DND-41 (cell line): Measurements from ENCODE around the gene SP140L.
"Not testable (repeated sequence)": the region's sequence is repeated elsewhere in the genome, so short reads cannot be mapped to it uniquely, and the experiment has no call there.

ENCODE experiments used
- ATAC-seq: fragments of 200-7000 bp; cut with Tn5 transposase; 3 replicates; pipeline ENCODE4 v1.9.1; 2021; ENCODE audit warnings: low read depth; ENCODE audit not compliant: insufficient read depth
- DNase-seq: peaks from one replicate; pipeline ENCODE4 v3.0.0-alpha.2; 2020
- H2AFZ ChIP-seq: 2 replicates; pipeline ENCODE4 v1.6.0; 2012; ENCODE audit warnings: low read depth, low read length
- H3K27ac ChIP-seq: 2 replicates; pipeline ENCODE4 v1.5.1; 2012; ENCODE audit warnings: low read length, inconsistent platforms
- H3K27me3 ChIP-seq: fragments of 200-600 bp; sonication (generic); 2 replicates; pipeline ENCODE4 v1.6.0; 2012; ENCODE audit warnings: low read length, mild to moderate bottlenecking, inconsistent platforms; ENCODE audit not compliant: insufficient read depth, poor library complexity
- H3K36me3 ChIP-seq: 2 replicates; pipeline ENCODE4 v1.5.1; 2012; ENCODE audit warnings: low read length, inconsistent platforms; ENCODE audit not compliant: insufficient read depth
- H3K4me1 ChIP-seq: 2 replicates; pipeline ENCODE4 v1.5.1; 2012; ENCODE audit warnings: mild to moderate bottlenecking, low read length; ENCODE audit not compliant: insufficient read depth
- H3K4me2 ChIP-seq: 2 replicates; pipeline ENCODE4 v1.6.0; 2012; ENCODE audit warnings: mild to moderate bottlenecking, moderate library complexity, low read length, inconsistent platforms; ENCODE audit not compliant: insufficient read depth
- H3K4me3 ChIP-seq, 2 experiments: fragments of 200-600 bp in 1 of 2; shearing (Covaris generic) in 1 of 2; 2 replicates each; pipeline ENCODE4 v1.5.1; 2012 to 2016; ENCODE audit warnings: inconsistent platforms in 2 of 2, low read length in 2 of 2, mild to moderate bottlenecking in 2 of 2, low read depth in 1 of 2, moderate library complexity in 1 of 2
- H3K79me2 ChIP-seq: 2 replicates; pipeline ENCODE4 v1.6.0; 2012; ENCODE audit warnings: low read length, inconsistent platforms; ENCODE audit not compliant: insufficient read depth
- H3K9ac ChIP-seq: 2 replicates; pipeline ENCODE4 v1.6.0; 2012; ENCODE audit warnings: low read depth, mild to moderate bottlenecking, inconsistent platforms, low read length, moderate library complexity
- H3K9me3 ChIP-seq: 2 replicates; pipeline ENCODE4 v1.5.1; 2012; ENCODE audit warnings: low read length, moderate library complexity, mild to moderate bottlenecking, inconsistent platforms; ENCODE audit not compliant: insufficient read depth, severe bottlenecking
- H4K20me1 ChIP-seq: 2 replicates; pipeline ENCODE4 v1.6.0; 2012; ENCODE audit warnings: low read length; ENCODE audit not compliant: insufficient read depth
- EZH2 ChIP-seq: IDR thresholded peaks from 3 replicates; pipeline ENCODE4 v1.6.1; 2012; ENCODE audit warnings: borderline replicate concordance, low read depth, mild to moderate bottlenecking, moderate library complexity, low read length, inconsistent platforms; ENCODE audit not compliant: severe bottlenecking
- TF ChIP-seq, protein P1 (sequence below): IDR thresholded peaks from 2 replicates; pipeline ENCODE4 v1.5.1; 2012; ENCODE audit warnings: borderline replicate concordance, low read length, moderate library complexity, mild to moderate bottlenecking; ENCODE audit not compliant: poor library complexity, severe bottlenecking; ENCODE audit errors: extremely low read depth

The SP140L gene

DNA sequence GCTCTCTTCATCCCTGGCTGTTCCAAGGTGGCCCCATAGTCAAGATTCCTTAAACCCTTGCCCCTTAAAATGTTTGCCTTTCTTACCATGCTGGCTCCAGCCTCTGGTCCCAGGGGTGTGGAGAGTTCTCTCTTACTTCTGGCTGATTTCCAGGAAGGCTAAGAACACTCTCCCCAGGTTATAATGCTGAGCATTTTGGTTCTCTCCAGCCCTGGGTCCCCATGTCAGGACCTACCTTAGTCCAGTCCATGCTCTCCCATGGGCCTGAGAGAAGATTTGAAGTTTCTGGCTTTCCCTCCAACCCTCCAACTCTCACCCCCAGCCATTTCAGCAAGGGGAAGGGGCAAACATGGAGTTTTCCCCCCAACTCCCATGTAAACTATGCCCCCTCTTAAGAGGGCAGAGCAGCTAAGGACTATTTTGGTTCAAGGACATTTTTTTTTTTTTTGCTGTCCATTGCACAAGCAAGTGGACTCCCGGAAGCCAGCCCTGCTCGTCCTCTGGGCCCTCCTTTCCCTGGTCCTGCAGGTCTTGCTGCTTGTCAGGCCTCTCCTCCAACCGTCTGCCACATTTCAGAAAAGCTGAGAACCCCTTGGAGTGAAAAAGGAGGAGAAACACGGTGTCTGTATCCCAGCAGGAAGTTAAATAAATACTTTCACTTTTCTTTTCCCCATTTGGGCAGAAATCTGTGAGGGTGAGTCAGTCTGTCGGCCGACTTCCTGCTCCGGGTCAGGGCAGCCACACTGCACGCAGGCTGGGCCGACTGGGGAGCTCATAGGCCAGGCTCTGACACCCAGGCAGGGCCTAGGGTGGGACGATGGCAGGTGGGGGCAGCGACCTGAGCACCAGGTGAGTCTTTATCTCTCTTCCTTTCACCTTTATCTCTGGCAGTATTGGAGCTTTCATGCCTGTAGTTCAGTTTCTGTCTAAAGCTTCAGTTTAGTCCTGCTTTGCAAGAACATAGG, at the start of gene SP140L:
SP140L (plus strand) TSS at position 741 of the 965 bp plus-strand sequence; CDS start at position 818, 77 bp downstream.
- peaks cover 53% of the 10 kb centered on the region for H3K4me1 ChIP-seq
- no peaks in the 10 kb centered on the region for H3K27me3 ChIP-seq
- peaks cover 11% of the 10 kb centered on the region for H3K36me3 ChIP-seq
- peaks cover 54% of the 10 kb centered on the region for H3K79me2 ChIP-seq
- H4K20me1 ChIP-seq: no peaks in the 10 kb centered on the region
- TF ChIP-seq, protein P1, sequence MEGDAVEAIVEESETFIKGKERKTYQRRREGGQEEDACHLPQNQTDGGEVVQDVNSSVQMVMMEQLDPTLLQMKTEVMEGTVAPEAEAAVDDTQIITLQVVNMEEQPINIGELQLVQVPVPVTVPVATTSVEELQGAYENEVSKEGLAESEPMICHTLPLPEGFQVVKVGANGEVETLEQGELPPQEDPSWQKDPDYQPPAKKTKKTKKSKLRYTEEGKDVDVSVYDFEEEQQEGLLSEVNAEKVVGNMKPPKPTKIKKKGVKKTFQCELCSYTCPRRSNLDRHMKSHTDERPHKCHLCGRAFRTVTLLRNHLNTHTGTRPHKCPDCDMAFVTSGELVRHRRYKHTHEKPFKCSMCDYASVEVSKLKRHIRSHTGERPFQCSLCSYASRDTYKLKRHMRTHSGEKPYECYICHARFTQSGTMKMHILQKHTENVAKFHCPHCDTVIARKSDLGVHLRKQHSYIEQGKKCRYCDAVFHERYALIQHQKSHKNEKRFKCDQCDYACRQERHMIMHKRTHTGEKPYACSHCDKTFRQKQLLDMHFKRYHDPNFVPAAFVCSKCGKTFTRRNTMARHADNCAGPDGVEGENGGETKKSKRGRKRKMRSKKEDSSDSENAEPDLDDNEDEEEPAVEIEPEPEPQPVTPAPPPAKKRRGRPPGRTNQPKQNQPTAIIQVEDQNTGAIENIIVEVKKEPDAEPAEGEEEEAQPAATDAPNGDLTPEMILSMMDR: no peak
- H3K4me2 ChIP-seq: peak within 1 kb of the TSS; percentile 90
- peak within 1 kb of the TSS; percentile 98 for H3K9ac ChIP-seq
- peak within 1 kb of the TSS; percentile 89 for H2AFZ ChIP-seq
- peak; percentile 85 for DNase-seq
- H3K27ac ChIP-seq: peak within 1 kb of the TSS; percentile 100
- ATAC-seq: peak; percentile 98
- peak within 1 kb of the TSS; percentile 60 to 82 for H3K4me3 ChIP-seq
- H3K9me3 ChIP-seq: no peaks in the 10 kb centered on the region

DNA sequence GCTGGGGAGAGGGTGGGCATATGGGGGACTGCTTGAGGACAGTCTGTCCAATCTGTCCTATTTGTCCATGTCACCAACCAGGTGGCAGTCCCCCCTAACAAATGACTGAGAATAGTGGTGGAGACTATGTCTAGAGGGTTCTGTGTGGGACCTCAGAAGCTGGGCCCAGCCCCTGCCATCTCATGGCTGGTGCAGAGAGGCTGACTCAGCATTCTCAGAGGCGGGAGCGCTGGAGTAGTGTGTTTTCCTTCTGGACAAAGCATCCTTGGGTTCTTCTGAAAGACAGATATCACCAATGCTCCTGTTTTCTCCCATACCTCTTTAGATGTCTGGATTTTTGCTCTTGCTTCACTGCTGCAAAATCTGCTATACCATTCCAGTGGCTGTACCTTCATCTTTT, 44.1 kb upstream of the SP140L start:
- Histone ChIP-seq H3K4me1 (no peaks in the 10 kb centered on the region), H3K9ac (no peak overlapping the region), H3K27ac (no peak overlapping the region), H3K4me3 (no peak overlapping the region), H3K27me3 (no peaks in the 10 kb centered on the region), H3K36me3 (no peaks in the 10 kb centered on the region), H3K79me2 (no peaks in the 10 kb centered on the region), H4K20me1 (no peaks in the 10 kb centered on the region), H3K4me2 (no peak overlapping the region), H2AFZ (no peak overlapping the region), H3K9me3 (no peaks in the 10 kb centered on the region)
- ATAC-seq: no peak
- no peak for TF ChIP-seq EZH2
- TF ChIP-seq, protein P1: no peak
- no peak for DNase-seq

DNA sequence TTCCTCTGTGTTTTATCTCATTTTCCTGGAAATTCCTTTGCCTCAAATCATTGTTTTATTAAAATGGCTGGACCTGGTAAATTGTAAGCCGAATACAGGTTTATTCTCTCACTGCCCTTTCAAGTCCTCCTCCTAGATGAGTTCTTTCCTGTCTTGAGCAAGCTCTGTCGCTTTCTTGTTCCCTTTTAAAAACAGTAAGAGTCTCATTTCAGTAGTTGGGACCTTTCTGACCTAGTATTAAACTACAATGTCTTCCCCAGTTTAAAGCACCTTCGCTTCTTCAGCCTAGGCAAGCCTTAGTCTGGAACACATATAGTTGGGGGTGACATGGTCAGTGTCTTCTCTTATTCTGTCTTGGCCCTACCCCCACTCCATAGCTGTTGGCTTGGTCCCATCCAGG, 40.9 kb upstream of the SP140L start:
- H3K4me2 ChIP-seq: no peak overlapping the region
- H4K20me1 ChIP-seq: no peaks in the 10 kb centered on the region
- H3K27ac ChIP-seq: no peak overlapping the region
- no peaks in the 10 kb centered on the region for H3K79me2 ChIP-seq
- no peaks in the 10 kb centered on the region for H3K36me3 ChIP-seq
- DNase-seq (no peak), ATAC-seq (no peak)
- no peak overlapping the region for H2AFZ ChIP-seq
- H3K9ac ChIP-seq: no peak overlapping the region
- H3K9me3 ChIP-seq: no peaks in the 10 kb centered on the region
- no peak overlapping the region for H3K4me3 ChIP-seq
- TF ChIP-seq, protein P1: no peak
- TF ChIP-seq EZH2: no peak
- no peaks in the 10 kb centered on the region for H3K4me1 ChIP-seq
- no peaks in the 10 kb centered on the region for H3K27me3 ChIP-seq

DNA sequence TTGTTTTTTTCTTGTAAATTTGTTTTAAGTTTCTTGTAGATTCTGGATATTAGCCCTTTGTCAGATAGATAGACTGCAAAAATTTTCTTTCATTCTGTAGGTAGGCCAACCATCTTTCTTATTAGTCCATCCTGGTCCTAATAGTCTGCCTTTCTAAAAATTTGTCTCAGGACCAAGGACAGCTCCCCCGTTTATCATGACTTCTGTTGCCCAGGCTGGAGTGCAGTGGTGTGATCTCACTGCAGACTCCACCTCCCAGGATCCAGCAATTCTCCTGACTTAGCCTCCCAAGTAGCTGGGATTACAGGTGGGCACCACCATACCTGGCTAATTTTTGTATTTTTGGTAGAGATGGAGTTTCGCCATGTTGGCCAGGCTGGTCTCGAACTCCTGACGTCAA, 37.7 kb upstream of the SP140L start:
- H3K4me2 ChIP-seq, H3K27ac ChIP-seq, H4K20me1 ChIP-seq, H3K36me3 ChIP-seq, H3K4me1 ChIP-seq, H3K9me3 ChIP-seq, H3K9ac ChIP-seq, H3K79me2 ChIP-seq, H2AFZ ChIP-seq, H3K4me3 ChIP-seq, H3K27me3 ChIP-seq: not testable (repeated sequence)
- DNase-seq (peak; percentile 58), ATAC-seq (peak; percentile 88)
